ENCODE data around the gene SNCB.

The SNCB gene

DNA sequence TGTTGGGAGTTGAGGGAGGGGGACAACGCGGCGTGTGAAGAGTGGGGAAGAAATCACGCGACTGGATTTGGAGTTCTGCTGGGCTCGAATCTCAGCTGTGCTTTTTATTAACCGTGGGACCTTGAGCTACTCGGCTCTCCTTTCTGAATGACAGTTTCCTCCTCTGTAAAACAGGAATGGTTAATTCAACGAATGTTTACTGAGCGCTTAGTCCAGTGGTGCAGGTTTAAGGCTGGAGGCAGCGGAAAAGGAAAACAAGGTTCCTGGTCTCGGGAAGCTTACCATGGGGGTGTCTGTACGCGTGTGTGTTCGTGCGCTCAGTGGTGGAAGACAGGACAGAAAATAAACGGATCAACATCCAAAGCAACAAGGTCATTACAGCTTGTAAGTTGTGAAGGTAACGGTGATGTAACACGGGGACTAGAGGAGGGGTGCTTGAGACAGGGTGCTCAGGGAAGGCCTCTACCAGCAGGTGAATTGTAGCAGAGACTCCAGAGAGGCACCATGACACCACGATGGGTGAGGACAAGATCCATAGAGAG, 418 bp upstream of the SNCB start:
- H2AK5ac ChIP-seq (ENCODE audit: low read length), result no peak overlapping the region
- no peaks in the 10 kb centered on the region for H3K36me3 ChIP-seq (ENCODE audit: control insufficient read depth in 1 of 2, insufficient read depth in 2 of 2, low read length in 2 of 2)
- H3K27me3 ChIP-seq (ENCODE audit: insufficient read depth, low read length), result peaks cover 34% of the 10 kb centered on the region
- no peak overlapping the region for H2AFZ ChIP-seq (ENCODE audit: insufficient read depth, low read length, poor library complexity)
- H3K14ac ChIP-seq (ENCODE audit: low read length), result no peak overlapping the region
- peaks cover 6% of the 10 kb centered on the region for H3K9me3 ChIP-seq (ENCODE audit: insufficient read depth, low read depth, low read length)
- H3K79me2 ChIP-seq (ENCODE audit: control insufficient read depth, insufficient read depth, low read length, poor library complexity), result no peaks in the 10 kb centered on the region
- DNase-seq, result no peak
- no peak overlapping the region for H2BK120ac ChIP-seq (ENCODE audit: insufficient read depth, low read length, poor library complexity)
- no peak overlapping the region for H2BK5ac ChIP-seq (ENCODE audit: low read depth, low read length, poor library complexity)
- peak overlapping the region; percentile 18 for H3K4me3 ChIP-seq (ENCODE audit: low read depth, low read length)
- peaks cover 0 to 6% of the 10 kb centered on the region in 2 experiments for H3K4me1 ChIP-seq (ENCODE audit: control insufficient read depth in 1 of 2, insufficient read depth in 2 of 2, low read length in 2 of 2)
- H3K27ac ChIP-seq (ENCODE audit: low read depth, low read length), result no peak overlapping the region
- H3K4me2 ChIP-seq (ENCODE audit: low read length), result peak overlapping the region; percentile 88
- no CpG with 5 or more reads among the region's 20 CpGs for WGBS (ENCODE audit: extremely low coverage, insufficient coverage, insufficient read length)
- no peak overlapping the region for H3K9ac ChIP-seq (ENCODE audit: low read length)
- peak overlapping the region; percentile 28 for H3K23ac ChIP-seq (ENCODE audit: low read length)
- no peak overlapping the region for H2BK12ac ChIP-seq (ENCODE audit: low read length)
- no peak overlapping the region for H4K12ac ChIP-seq (ENCODE audit: low read depth, low read length)
- no peak overlapping the region for H3K18ac ChIP-seq (ENCODE audit: low read length)
- no peak overlapping the region for H4K8ac ChIP-seq (ENCODE audit: low read depth, low read length)
- H4K91ac ChIP-seq (ENCODE audit: low read depth, low read length), result no peak overlapping the region
- no peak overlapping the region for H3K4ac ChIP-seq (ENCODE audit: low read depth, low read length)
- H3K79me1 ChIP-seq (ENCODE audit: low read length), result no peaks in the 10 kb centered on the region

GRCh38 chr5:176629317-176629852, 949 bp downstream of the SNCB start:
- H2BK120ac ChIP-seq (ENCODE audit: insufficient read depth, low read length, poor library complexity), result no peak overlapping the region
- no peak for DNase-seq
- no peak overlapping the region for H4K91ac ChIP-seq (ENCODE audit: low read depth, low read length)
- H3K9me3 ChIP-seq (ENCODE audit: insufficient read depth, low read depth, low read length), result peaks cover 4% of the 10 kb centered on the region
- H3K4me1 ChIP-seq (ENCODE audit: control insufficient read depth in 1 of 2, insufficient read depth in 2 of 2, low read length in 2 of 2), result peaks cover 0 to 6% of the 10 kb centered on the region in 2 experiments
- peak overlapping the region; percentile 43 for H3K4me3 ChIP-seq (ENCODE audit: low read depth, low read length)
- no peaks in the 10 kb centered on the region for H3K79me1 ChIP-seq (ENCODE audit: low read length)
- H2AFZ ChIP-seq (ENCODE audit: insufficient read depth, low read length, poor library complexity), result no peak overlapping the region
- H4K12ac ChIP-seq (ENCODE audit: low read depth, low read length), result no peak overlapping the region
- H3K36me3 ChIP-seq (ENCODE audit: control insufficient read depth in 1 of 2, insufficient read depth in 2 of 2, low read length in 2 of 2), result no peaks in the 10 kb centered on the region
- no peak overlapping the region for H3K4ac ChIP-seq (ENCODE audit: low read depth, low read length)
- no peak overlapping the region for H3K23ac ChIP-seq (ENCODE audit: low read length)
- no peak overlapping the region for H4K8ac ChIP-seq (ENCODE audit: low read depth, low read length)
- H3K79me2 ChIP-seq (ENCODE audit: control insufficient read depth, insufficient read depth, low read length, poor library complexity), result no peaks in the 10 kb centered on the region
- H3K27ac ChIP-seq (ENCODE audit: low read depth, low read length), result no peak overlapping the region
- no peak overlapping the region for H3K14ac ChIP-seq (ENCODE audit: low read length)
- no CpG with 5 or more reads among the region's 34 CpGs for WGBS (ENCODE audit: extremely low coverage, insufficient coverage, insufficient read length)
- no peak overlapping the region for H2AK5ac ChIP-seq (ENCODE audit: low read length)
- H2BK5ac ChIP-seq (ENCODE audit: low read depth, low read length, poor library complexity), result no peak overlapping the region
- H3K4me2 ChIP-seq (ENCODE audit: low read length), result peak overlapping the region; percentile 88
- H2BK12ac ChIP-seq (ENCODE audit: low read length), result no peak overlapping the region
- peaks cover 34% of the 10 kb centered on the region for H3K27me3 ChIP-seq (ENCODE audit: insufficient read depth, low read length)
- no peak overlapping the region for H3K9ac ChIP-seq (ENCODE audit: low read length)
- no peak overlapping the region for H3K18ac ChIP-seq (ENCODE audit: low read length)

- Histone ChIP-seq H2BK12ac (ENCODE audit: low read length) (no peak overlapping the region), H3K79me2 (ENCODE audit: control insufficient read depth, insufficient read depth, low read length, poor library complexity) (no peaks in the 10 kb centered on the region), H3K23ac (ENCODE audit: low read length) (no peak overlapping the region), H3K14ac (ENCODE audit: low read length) (no peak overlapping the region), H3K9me3 (ENCODE audit: insufficient read depth, low read depth, low read length) (peaks cover 4% of the 10 kb centered on the region), H4K12ac (ENCODE audit: low read depth, low read length) (no peak overlapping the region), H4K8ac (ENCODE audit: low read depth, low read length) (no peak overlapping the region), H3K4me3 (ENCODE audit: low read depth, low read length) (no peak overlapping the region), H2AK5ac (ENCODE audit: low read length) (no peak overlapping the region), H2BK5ac (ENCODE audit: low read depth, low read length, poor library complexity) (no peak overlapping the region), H3K4me2 (ENCODE audit: low read length) (no peak overlapping the region), H3K27me3 (ENCODE audit: insufficient read depth, low read length) (peaks cover 34% of the 10 kb centered on the region), H2BK120ac (ENCODE audit: insufficient read depth, low read length, poor library complexity) (no peak overlapping the region), H3K9ac (ENCODE audit: low read length) (no peak overlapping the region), H2AFZ (ENCODE audit: insufficient read depth, low read length, poor library complexity) (no peak overlapping the region), H3K4ac (ENCODE audit: low read depth, low read length) (no peak overlapping the region), H3K4me1 (ENCODE audit: control insufficient read depth in 1 of 2, insufficient read depth in 2 of 2, low read length in 2 of 2) (peaks cover 0 to 6% of the 10 kb centered on the region in 2 experiments), H3K18ac (ENCODE audit: low read length) (no peak overlapping the region), H3K79me1 (ENCODE audit: low read length) (no peaks in the 10 kb centered on the region), H3K36me3 (ENCODE audit: control insufficient read depth in 1 of 2, insufficient read depth in 2 of 2, low read length in 2 of 2) (no peaks in the 10 kb centered on the region), H4K91ac (ENCODE audit: low read depth, low read length) (no peak overlapping the region), H3K27ac (ENCODE audit: low read depth, low read length) (no peak overlapping the region)
- DNase-seq, result no peak
- WGBS (ENCODE audit: extremely low coverage, insufficient coverage, insufficient read length), result no CpG with 5 or more reads among the region's 13 CpGs
These were observed 1.7 kb downstream of the SNCB start for GRCh38 chr5:176628406-176629228.

DNA sequence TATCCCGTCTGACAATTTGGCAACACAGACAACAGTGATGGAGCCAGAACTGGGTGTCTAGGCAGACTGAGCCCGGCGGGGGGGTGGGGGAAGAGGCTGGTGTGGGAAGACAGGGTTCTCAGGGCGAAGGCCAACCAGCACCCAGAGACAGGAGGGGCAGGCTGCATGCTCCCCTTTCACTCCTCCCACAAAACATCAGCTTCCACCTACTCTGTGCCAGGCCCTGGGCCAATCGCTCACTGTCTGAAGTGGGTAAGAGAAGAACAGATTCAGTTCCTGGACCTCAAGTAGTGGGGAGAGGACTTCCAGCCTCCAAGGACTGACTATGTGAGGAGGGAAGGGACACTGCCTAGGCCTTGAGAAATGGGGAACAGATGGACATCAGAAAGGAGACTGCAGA, 2.8 kb downstream of the SNCB start:
- no peak overlapping the region for H3K4me3 ChIP-seq (ENCODE audit: low read depth, low read length)
- no peak overlapping the region for H2BK12ac ChIP-seq (ENCODE audit: low read length)
- H3K4me1 ChIP-seq (ENCODE audit: control insufficient read depth in 1 of 2, insufficient read depth in 2 of 2, low read length in 2 of 2), result peaks cover 0 to 6% of the 10 kb centered on the region in 2 experiments
- no peak overlapping the region for H3K18ac ChIP-seq (ENCODE audit: low read length)
- H3K14ac ChIP-seq (ENCODE audit: low read length), result no peak overlapping the region
- H4K12ac ChIP-seq (ENCODE audit: low read depth, low read length), result no peak overlapping the region
- H2AFZ ChIP-seq (ENCODE audit: insufficient read depth, low read length, poor library complexity), result no peak overlapping the region
- H2BK5ac ChIP-seq (ENCODE audit: low read depth, low read length, poor library complexity), result no peak overlapping the region
- H3K79me2 ChIP-seq (ENCODE audit: control insufficient read depth, insufficient read depth, low read length, poor library complexity), result no peaks in the 10 kb centered on the region
- H4K91ac ChIP-seq (ENCODE audit: low read depth, low read length), result no peak overlapping the region
- no peak overlapping the region for H3K23ac ChIP-seq (ENCODE audit: low read length)
- no peak overlapping the region for H3K4ac ChIP-seq (ENCODE audit: low read depth, low read length)
- H3K9ac ChIP-seq (ENCODE audit: low read length), result no peak overlapping the region
- H3K9me3 ChIP-seq (ENCODE audit: insufficient read depth, low read depth, low read length), result peaks cover 4% of the 10 kb centered on the region
- H2AK5ac ChIP-seq (ENCODE audit: low read length), result no peak overlapping the region
- no peak overlapping the region for H2BK120ac ChIP-seq (ENCODE audit: insufficient read depth, low read length, poor library complexity)
- H3K79me1 ChIP-seq (ENCODE audit: low read length), result no peaks in the 10 kb centered on the region
- no peak overlapping the region for H4K8ac ChIP-seq (ENCODE audit: low read depth, low read length)
- no peak overlapping the region for H3K27ac ChIP-seq (ENCODE audit: low read depth, low read length)
- H3K27me3 ChIP-seq (ENCODE audit: insufficient read depth, low read length), result peaks cover 34% of the 10 kb centered on the region
- no peak overlapping the region for H3K4me2 ChIP-seq (ENCODE audit: low read length)
- no peak for DNase-seq
- WGBS (ENCODE audit: extremely low coverage, insufficient coverage, insufficient read length), result no CpG with 5 or more reads among the region's 5 CpGs
- no peaks in the 10 kb centered on the region for H3K36me3 ChIP-seq (ENCODE audit: control insufficient read depth in 1 of 2, insufficient read depth in 2 of 2, low read length in 2 of 2)
